DMS 273 treated with DMSO at 0.1 percent for 48 hours (cell line): ENCODE measurements around the gene NUP50.

Experiments used
- DNase-seq: peaks from one replicate; lab custom pipeline; 2025; lab: John Stamatoyannopoulos, UW

The NUP50 gene

GRCh38 chr22:45210577-45210976 lies 46.9 kb downstream of the NUP50 start:
- DNase-seq: no peak

- DNase-seq: no peak
These were observed 47.3 kb downstream of the NUP50 start for GRCh38 chr22:45210991-45211390.

- no peak for DNase-seq
These were observed 47.7 kb downstream of the NUP50 start for GRCh38 chr22:45211435-45211834.

- DNase-seq: no peak
These were observed 48.1 kb downstream of the NUP50 start for GRCh38 chr22:45211848-45212247.

- no peak for DNase-seq
These were observed 48.6 kb downstream of the NUP50 start for GRCh38 chr22:45212306-45212709.

- DNase-seq: no peak
These were observed 49.4 kb downstream of the NUP50 start for GRCh38 chr22:45212992-45213751.

GRCh38 chr22:45216133-45217003 lies 52.6 kb downstream of the NUP50 start:
- DNase-seq: no peak

- DNase-seq: no peak
These were observed 53.6 kb downstream of the NUP50 start for GRCh38 chr22:45217345-45217744.

- no peak for DNase-seq
These were observed 54.1 kb downstream of the NUP50 start for GRCh38 chr22:45217806-45218205.

- no peak for DNase-seq
These were observed 55.3 kb downstream of the NUP50 start for GRCh38 chr22:45218976-45219375.

- DNase-seq: no peak
These were observed 57.5 kb downstream of the NUP50 start for GRCh38 chr22:45221201-45221600.

GRCh38 chr22:45223304-45224117 lies 59.8 kb downstream of the NUP50 start:
- no peak for DNase-seq

GRCh38 chr22:45224331-45224730 lies 60.6 kb downstream of the NUP50 start:
- DNase-seq: no peak

- no peak for DNase-seq
These were observed 61.4 kb downstream of the NUP50 start for GRCh38 chr22:45224988-45225731.

GRCh38 chr22:45225732-45226502 lies 62.2 kb downstream of the NUP50 start:
- DNase-seq: no peak

GRCh38 chr22:45226503-45227186 lies 62.9 kb downstream of the NUP50 start:
- no peak for DNase-seq

- no peak for DNase-seq
These were observed 64.1 kb downstream of the NUP50 start for GRCh38 chr22:45227645-45228400.

- no peak for DNase-seq
These were observed 64.7 kb downstream of the NUP50 start for GRCh38 chr22:45228401-45228754.

- no peak for DNase-seq
These were observed 65.5 kb downstream of the NUP50 start for GRCh38 chr22:45229181-45229580.
